Adrenal gland (tissue), 5 donors: ENCODE data around the gene AHCYL1.

Experiments
- CTCF ChIP-seq, 6 experiments: fragments of 450-650 bp in 4 of 6; fragments of 200-600 bp in 2 of 6; sonication (generic) in 1 of 6; IDR thresholded peaks; 1 replicate in 5 of 6; 2 replicates in 1 of 6; pipeline versions ENCODE4 v1.5.1 to v1.8.0; 2016 to 2021; ENCODE audit warnings: antibody characterized with exemption in 6 of 6, mild to moderate bottlenecking in 2 of 6, moderate library complexity in 1 of 6
- POLR2A ChIP-seq, 2 donors: fragments of 450-650 bp; IDR thresholded peaks; one replicate each; pipeline ENCODE4 v1.6.1; 2017; ENCODE audit warnings: antibody characterized with exemption in 2 of 2, mild to moderate bottlenecking in 2 of 2, moderate library complexity in 1 of 2
- donor health status: DM: no; HTN: no; CAD: no.

GRCh38 chr1:109979489-109980091 lies 5.0 kb upstream of the AHCYL1 start:
- TF ChIP-seq CTCF (IDR thresholded peaks at IDR 0.05) (no peak), POLR2A (IDR thresholded peaks at IDR 0.05) (no peak)
